HG02981 (cell line): ENCODE measurements around the gene ZMIZ1.
A peak's percentile ranks its signal among the peaks of the same experiment; 100 is the strongest.

Experiments used
- ATAC-seq: cut with Tn5 transposase; IDR thresholded peaks from one replicate; pipeline ENCODE4 v1.9.1; 2021; ENCODE audit warnings: mild to moderate bottlenecking, moderate library complexity; ENCODE audit not compliant: unreplicated experiment

Gene ZMIZ1

GRCh38 chr10:79135790-79136189 is 67.0 kb downstream of the ZMIZ1 start:
- ATAC-seq = no peak

- ATAC-seq = no peak
Observed at GRCh38 chr10:79136236-79137005, 67.7 kb downstream of the ZMIZ1 start.

- ATAC-seq = peak; percentile 21
Observed at GRCh38 chr10:79137300-79137756, 68.6 kb downstream of the ZMIZ1 start.

- ATAC-seq = peak; percentile 76
Observed at GRCh38 chr10:79137826-79138225, 69.1 kb downstream of the ZMIZ1 start.

GRCh38 chr10:79138449-79139123 is 69.8 kb downstream of the ZMIZ1 start:
- ATAC-seq = no peak

- ATAC-seq = no peak
Observed at GRCh38 chr10:79139124-79139835, 70.5 kb downstream of the ZMIZ1 start.

- no peak for ATAC-seq
Observed at GRCh38 chr10:79140085-79140793, 71.5 kb downstream of the ZMIZ1 start.

GRCh38 chr10:79140855-79141254 is 72.1 kb downstream of the ZMIZ1 start:
- ATAC-seq = no peak

- no peak for ATAC-seq
Observed at GRCh38 chr10:79142064-79142491, 73.3 kb downstream of the ZMIZ1 start.

GRCh38 chr10:79142522-79143309 is 74.0 kb downstream of the ZMIZ1 start:
- no peak for ATAC-seq

- no peak for ATAC-seq
Observed at GRCh38 chr10:79143879-79144278, 75.1 kb downstream of the ZMIZ1 start.

- no peak for ATAC-seq
Observed at GRCh38 chr10:79144351-79145173, 75.8 kb downstream of the ZMIZ1 start.

- ATAC-seq = no peak
Observed at GRCh38 chr10:79145174-79145483, 76.4 kb downstream of the ZMIZ1 start.

- ATAC-seq = no peak
Observed at GRCh38 chr10:79145517-79146470, 77.0 kb downstream of the ZMIZ1 start.

GRCh38 chr10:79146611-79147130 is 77.9 kb downstream of the ZMIZ1 start:
- no peak for ATAC-seq

GRCh38 chr10:79147306-79147705 is 78.5 kb downstream of the ZMIZ1 start:
- ATAC-seq = no peak

GRCh38 chr10:79147796-79148451 is 79.2 kb downstream of the ZMIZ1 start:
- no peak for ATAC-seq
